Measurements from ENCODE around the gene PTPRN2. TPM values are rescaled to one million over a fixed set of nuclear protein-coding genes. Genes with fewer than 3 reads are reported as not detected.

The PTPRN2 gene
- total and polyA plus RNA-seq, 2 of the 8 experiments (the other 6 are each of a cell fraction or from before 2014, with no cell fraction given): 2.6 to 4.5 TPM

DNA sequence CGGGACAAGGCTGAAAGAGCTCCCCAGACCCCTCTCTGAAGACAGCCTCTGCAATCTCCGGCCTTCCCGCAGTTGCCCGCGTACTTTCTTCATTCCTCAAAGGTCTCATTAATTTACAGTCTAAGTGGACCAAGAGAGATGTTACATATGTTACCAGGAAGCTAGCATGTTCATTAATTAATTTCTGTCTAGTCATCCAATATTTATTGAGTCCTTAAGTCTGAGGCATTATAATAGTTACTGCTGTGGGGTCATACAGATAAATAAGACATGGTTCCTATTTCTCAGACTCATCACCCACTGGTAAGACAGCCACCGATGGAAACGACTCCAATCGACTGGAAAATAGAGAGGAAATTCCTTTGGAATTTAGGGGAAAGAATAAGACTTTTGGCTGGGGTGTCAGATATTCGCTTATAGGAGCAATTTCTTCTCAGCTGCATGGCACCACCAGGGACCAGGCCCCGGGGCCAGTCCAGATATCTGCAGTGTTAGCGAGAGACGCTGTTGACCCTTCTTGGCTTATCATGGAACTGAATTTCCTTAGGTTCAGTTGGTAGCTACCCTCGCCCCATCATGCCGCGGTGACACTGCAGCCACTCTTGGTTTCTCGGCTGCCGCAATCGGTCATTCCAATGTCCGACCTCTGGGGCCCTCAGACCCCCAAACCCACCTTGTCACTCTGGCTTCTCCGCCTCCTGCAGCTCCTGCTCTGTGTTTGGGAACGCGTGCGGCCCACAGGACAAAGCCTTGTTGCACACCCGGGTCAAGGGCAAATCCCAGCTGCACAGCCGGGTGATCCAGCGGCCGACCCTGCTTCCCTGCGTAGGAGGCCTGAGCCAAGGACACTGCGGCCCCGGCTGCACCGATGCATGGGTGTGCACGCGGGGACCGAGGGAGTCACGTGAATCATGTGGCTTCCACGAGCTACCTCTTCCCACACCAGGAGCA, 867.6 kb downstream of the PTPRN2 start:
- peaks cover 0 to 5% of the 10 kb centered on the region in 2 experiments; a peak in 1 of 4 replicates for H3K9me3 ChIP-seq (ENCODE audit: insufficient read depth in 2 of 2, low read depth in 1 of 2, low read length in 1 of 2)
- no peaks in the 10 kb centered on the region for H3K79me2 ChIP-seq (ENCODE audit: control insufficient read depth in 1 of 2, insufficient read depth in 2 of 2, low read length in 2 of 2)
- no peaks in the 10 kb centered on the region for H3K36me3 ChIP-seq (ENCODE audit: control insufficient read depth in 2 of 4, insufficient read depth in 4 of 4, low read length in 3 of 4)
- H4K8ac ChIP-seq (ENCODE audit: extremely low read depth, insufficient read depth, low read length): no peak overlapping the region
- DNase-seq (ENCODE audit: low read depth in 1 of 2, low spot score in 2 of 2): no peak
- H3K79me1 ChIP-seq (ENCODE audit: low read depth, low read length): no peaks in the 10 kb centered on the region
- H3K18ac ChIP-seq (ENCODE audit: extremely low read depth, low read length): no peak overlapping the region
- H4K5ac ChIP-seq (ENCODE audit: insufficient read length, low read depth, low read length): no peak overlapping the region
- H3K4ac ChIP-seq (replicated peaks; ENCODE audit: insufficient read length, low read depth, low read length): no peak overlapping the region
- no peaks in the 10 kb centered on the region for H4K20me1 ChIP-seq (replicated peaks in 1 of 2; ENCODE audit: control insufficient read depth in 1 of 2, insufficient read depth in 2 of 2, low read length in 2 of 2)
- no peak overlapping the region for H3K23ac ChIP-seq (ENCODE audit: insufficient read length)
- POLR2A ChIA-PET (ENCODE audit: partially characterized antibody): interaction anchor here (0.7 kb wide), 1 partner anchor 29 kb away, joined by 3 read pairs; no protein-coding TSS in a partner anchor
- TF ChIP-seq, protein P1, sequence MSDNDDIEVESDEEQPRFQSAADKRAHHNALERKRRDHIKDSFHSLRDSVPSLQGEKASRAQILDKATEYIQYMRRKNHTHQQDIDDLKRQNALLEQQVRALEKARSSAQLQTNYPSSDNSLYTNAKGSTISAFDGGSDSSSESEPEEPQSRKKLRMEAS (IDR thresholded peaks at IDR 0.05): no peak
- TF ChIP-seq FOSL1 (IDR thresholded peaks at IDR 0.05; ENCODE audit: insufficient read depth, low read depth, low read length) (no peak), KDM4A (IDR thresholded peaks at IDR 0.05; ENCODE audit: low read depth, low read length, severe bottlenecking) (no peak), JUN (IDR thresholded peaks at IDR 0.05; ENCODE audit: low read depth, low read length) (no peak), ZNF274 (IDR thresholded peaks at IDR 0.05; ENCODE audit: borderline replicate concordance, extremely low read depth, low read length) (no peak), BACH1 (IDR thresholded peaks at IDR 0.05; ENCODE audit: low read length) (no peak), EP300 (IDR thresholded peaks at IDR 0.05; ENCODE audit: borderline replicate concordance in 1 of 2, low read depth in 2 of 2, low read length in 2 of 2) (no peak), RBBP5 (IDR thresholded peaks at IDR 0.05; ENCODE audit: borderline replicate concordance, low read depth, low read length) (no peak)
- H3K4me1 ChIP-seq (replicated peaks in 1 of 4; ENCODE audit: control insufficient read depth in 3 of 4, insufficient read depth in 4 of 4, low read length in 3 of 4): no peaks in the 10 kb centered on the region; a peak in 1 of 7 replicates
- H3K14ac ChIP-seq (ENCODE audit: insufficient read length): no peak overlapping the region
- H3K56ac ChIP-seq (replicated peaks; ENCODE audit: insufficient read length, low read depth, low read length): no peak overlapping the region
- no peaks in the 10 kb centered on the region for H3K23me2 ChIP-seq (ENCODE audit: low read depth, low read length)
- no peak overlapping the region for H2BK20ac ChIP-seq (ENCODE audit: low read length)
- H3K4me3 ChIP-seq (ENCODE audit: extremely low read depth in 1 of 4, insufficient read depth in 2 of 4, low read depth in 3 of 4, low read length in 4 of 4): no peak overlapping the region
- H2AFZ ChIP-seq (ENCODE audit: low read length): no peak overlapping the region
- no peak overlapping the region for H2BK12ac ChIP-seq (ENCODE audit: low read depth, low read length)
- no peak for FAIRE-seq
- WGBS, 2 experiments (ENCODE audit: extremely low coverage in 1 of 2, insufficient coverage in 1 of 2, insufficient read length in 1 of 2, insufficient replicate concordance in 2 of 2, low coverage in 1 of 2, low lambda C conversion rate in 2 of 2, missing lambda C conversion rate in 1 of 2): 84% methylated on average over 36 of the region's 36 CpGs; no CpG with 5 or more reads in 1 of the 2 experiments
- no peak overlapping the region for H2AK5ac ChIP-seq (ENCODE audit: low read depth, low read length)
- H4K91ac ChIP-seq (replicated peaks; ENCODE audit: insufficient read length, low read length): no peak overlapping the region
- H3K9ac ChIP-seq (replicated peaks in 1 of 4; ENCODE audit: extremely low read depth in 1 of 4, low read depth in 3 of 4, low read length in 3 of 4): no peak overlapping the region
- H3K4me2 ChIP-seq (ENCODE audit: insufficient read depth in 1 of 2, low read depth in 2 of 2, low read length in 2 of 2): no peak overlapping the region
- peaks cover 0 to 2% (median 0%) of the 10 kb centered on the region in 4 experiments; a peak in 2 of 7 replicates for H3K27me3 ChIP-seq (replicated peaks in 1 of 4; ENCODE audit: control insufficient read depth in 3 of 4, extremely low read depth in 1 of 4, insufficient read depth in 3 of 4, low read length in 3 of 4)
- H2BK5ac ChIP-seq (ENCODE audit: low read depth, low read length): no peak overlapping the region
- no peak overlapping the region for H2BK15ac ChIP-seq (ENCODE audit: low read length)
- H2BK120ac ChIP-seq (replicated peaks; ENCODE audit: low read depth, low read length): no peak overlapping the region
- CTCF ChIA-PET (ENCODE audit: partially characterized antibody): interaction anchor here (0.9 to 1.6 kb wide), 7 partner anchors 8 to 508 kb away, joined by 3 to 12 read pairs (median 4); no protein-coding TSS in a partner anchor
- no peak overlapping the region for H3K27ac ChIP-seq (ENCODE audit: low read depth, low read length)

All from H1 (cell line).